ENCODE results near the gene KLHL29. TPM values are rescaled to one million over a fixed set of nuclear protein-coding genes. Genes with fewer than 3 reads are reported as not detected.

Gene KLHL29
- total RNA-seq, 1 donor from 2014 or later = 8.3 TPM

DNA sequence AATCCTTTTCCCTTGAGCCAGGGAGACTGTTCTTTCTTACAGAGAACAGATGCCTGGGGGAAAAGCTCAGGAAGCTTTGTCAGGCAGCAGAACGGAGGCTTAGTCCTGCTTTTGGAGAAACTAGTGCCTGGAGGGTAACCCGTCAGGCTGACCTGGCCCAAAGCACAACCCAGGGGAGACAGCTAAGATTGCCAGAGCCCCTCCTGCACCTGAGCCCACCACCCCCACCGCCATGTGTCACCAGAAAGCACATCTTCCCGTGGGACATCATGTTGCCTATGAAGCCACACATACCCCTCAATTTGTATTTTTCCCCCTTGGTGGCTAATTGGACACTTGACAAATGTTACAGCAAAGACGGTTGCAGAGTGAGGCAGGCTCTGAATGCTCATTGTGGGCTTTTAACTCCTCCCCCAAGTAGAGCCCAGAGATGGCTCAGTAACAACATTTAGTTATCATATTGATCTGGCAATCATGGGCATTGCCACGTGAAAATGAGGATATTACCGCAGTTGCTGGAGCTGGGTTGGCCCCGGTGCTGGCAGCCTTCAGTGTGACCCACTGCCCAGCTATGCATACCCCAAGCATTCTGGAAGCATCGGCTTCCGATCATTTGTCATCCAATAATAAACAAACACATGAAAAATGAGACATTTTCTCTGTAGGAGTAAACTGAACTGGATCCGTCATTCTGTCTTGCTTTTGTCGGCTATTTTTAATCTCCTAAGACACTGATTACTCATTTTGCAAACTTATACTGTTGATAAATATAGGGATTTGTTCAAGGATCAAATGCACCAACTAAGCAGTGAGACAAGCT, 312.5 kb downstream of the KLHL29 start:
- no peak for DNase-seq (ENCODE audit: extremely low read depth, low read depth, low spot score)

DNA sequence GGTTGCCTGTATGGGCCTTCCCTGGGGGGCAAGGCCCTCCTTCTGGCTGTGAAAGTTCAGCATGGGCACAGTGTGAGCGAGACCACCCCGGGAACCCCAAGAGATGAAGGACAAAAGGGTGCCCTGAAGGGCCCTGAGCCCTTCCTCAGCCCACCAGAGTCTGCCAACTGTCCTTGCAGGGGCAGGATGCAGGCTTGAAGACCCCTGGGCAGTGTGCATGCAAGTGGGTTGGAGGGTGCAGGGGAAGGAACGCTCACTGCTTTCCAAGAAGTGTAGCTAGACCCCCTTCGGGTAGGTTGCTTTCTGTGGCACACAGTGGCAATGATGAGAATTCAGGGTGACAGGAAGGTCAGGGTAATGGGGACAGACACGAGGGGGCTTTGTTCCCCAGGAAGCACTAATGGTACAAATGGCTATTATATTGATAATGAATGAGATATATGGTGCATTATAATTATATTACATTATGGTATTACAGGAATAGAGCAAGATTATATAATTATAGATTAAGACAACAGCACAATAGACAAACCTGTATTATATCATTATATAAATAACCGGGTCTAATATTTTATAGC, 313.2 kb downstream of the KLHL29 start:
- DNase-seq (ENCODE audit: extremely low read depth, low read depth, low spot score) = no peak

DNA sequence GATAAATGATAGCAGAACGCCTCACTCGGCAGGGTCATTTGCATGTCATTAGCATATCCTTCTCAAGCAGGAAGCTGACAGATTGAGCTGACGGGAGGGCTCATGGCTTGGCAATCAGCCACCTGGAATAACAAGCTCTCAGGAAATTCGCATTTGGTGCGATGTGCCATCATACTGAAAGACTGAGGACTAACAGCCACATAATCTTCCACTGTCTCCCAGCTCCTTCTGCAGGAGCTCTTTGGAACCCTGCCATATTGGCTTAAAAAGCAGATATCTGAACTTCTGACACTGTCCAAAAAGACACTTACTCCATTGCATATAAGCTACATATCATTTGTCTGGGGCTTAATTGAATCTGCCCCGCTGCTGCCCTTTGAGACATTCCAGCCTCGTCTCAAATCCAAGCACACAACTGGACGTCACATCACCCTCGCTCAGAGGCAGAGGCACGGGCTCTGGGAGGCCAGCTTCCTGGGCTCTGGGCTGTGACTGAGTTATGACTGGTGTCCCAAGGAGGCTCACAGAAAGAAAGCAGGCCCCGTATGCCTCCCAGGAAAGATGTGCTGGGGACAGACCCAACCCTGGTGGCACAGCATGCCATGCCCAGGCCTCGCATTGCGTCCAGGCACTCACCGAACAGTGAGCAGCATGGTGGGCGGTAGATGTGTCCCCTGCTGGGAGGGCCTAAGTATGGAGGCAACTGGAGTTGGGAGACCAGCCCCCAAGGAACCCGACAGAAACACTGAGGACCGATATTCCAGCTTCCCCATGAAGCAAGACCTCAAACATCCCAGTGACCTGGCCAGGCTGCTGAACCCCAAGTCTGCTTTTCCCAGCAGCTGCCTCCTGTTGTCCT, 314.0 kb downstream of the KLHL29 start:
- DNase-seq (ENCODE audit: extremely low read depth, low read depth, low spot score) = no peak

- no peak for DNase-seq (ENCODE audit: extremely low read depth, low read depth, low spot score)
These were observed 314.6 kb downstream of the KLHL29 start for GRCh38 chr2:23699580-23699925.

DNA sequence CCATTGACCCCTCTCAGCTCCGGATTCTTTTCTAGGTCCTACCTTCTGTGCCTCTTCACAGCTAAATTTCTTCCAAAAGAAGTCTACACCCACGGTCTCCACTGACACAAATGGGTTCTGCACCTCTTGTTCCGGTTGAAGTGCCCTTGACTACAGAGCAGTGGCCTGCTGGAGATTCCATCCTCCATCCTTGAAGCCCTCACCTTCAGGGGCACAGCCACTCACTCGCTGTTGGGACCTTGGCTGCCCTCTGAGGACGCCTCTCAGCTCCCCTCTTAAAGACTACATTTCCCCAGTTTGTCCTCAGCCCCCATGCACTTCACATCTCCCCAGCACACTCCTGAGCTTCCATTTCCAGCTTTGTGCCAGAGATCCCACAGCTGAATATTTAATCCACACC, 315.6 kb downstream of the KLHL29 start:
- DNase-seq (ENCODE audit: extremely low read depth, low read depth, low spot score) = no peak

GRCh38 chr2:23703037-23703582, 318.1 kb downstream of the KLHL29 start:
- DNase-seq (ENCODE audit: extremely low read depth, low read depth, low spot score) = no peak

- no peak for DNase-seq (ENCODE audit: extremely low read depth, low read depth, low spot score)
These were observed 318.8 kb downstream of the KLHL29 start for GRCh38 chr2:23703583-23704385.

- no peak for DNase-seq (ENCODE audit: extremely low read depth, low read depth, low spot score)
These were observed 321.0 kb downstream of the KLHL29 start for GRCh38 chr2:23705771-23706612.

DNA sequence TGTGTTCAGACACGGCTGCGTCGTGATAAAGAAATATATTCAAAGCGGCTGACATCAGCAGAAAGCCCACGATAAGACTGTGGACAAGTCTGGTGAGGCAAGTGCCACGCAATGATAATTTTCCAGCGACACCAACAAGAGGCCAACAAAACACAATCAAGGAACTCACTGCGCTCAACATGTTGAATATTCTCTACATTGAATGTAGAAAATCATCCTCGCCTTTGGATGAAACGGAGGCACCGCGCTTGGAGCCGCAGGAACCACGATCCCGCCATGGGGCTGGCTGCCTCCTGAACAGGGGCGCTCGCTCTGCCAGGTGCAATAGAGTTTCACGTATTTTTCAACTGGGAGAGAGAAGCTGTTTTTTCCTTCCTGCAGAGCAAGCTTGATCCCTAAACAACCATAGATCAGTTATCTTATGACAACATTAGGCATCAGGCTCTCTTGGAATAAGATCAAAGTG, 321.7 kb downstream of the KLHL29 start:
- no peak for DNase-seq (ENCODE audit: extremely low read depth, low read depth, low spot score)

DNA sequence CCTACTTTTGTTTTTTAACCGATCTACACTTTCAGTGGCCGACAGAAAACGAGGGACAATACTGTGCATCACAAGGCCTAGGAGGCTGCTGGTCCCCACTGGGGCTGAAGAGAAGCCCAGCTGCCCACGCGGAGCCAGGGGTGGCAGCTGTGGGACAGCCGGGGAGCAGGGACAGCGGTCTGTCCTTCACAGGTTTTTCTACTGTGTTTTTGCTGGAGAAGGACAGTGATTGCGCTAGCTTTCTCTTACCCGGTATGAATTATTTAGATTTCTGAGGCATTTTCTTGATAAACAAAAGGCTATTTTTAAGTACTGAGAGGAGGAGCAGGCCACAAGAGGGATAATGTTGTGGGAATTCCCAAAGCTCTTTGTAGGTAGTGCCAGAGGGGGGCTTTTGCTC, 322.1 kb downstream of the KLHL29 start:
- DNase-seq (ENCODE audit: extremely low read depth, low read depth, low spot score) = no peak

GRCh38 chr2:23708771-23709170, 323.8 kb downstream of the KLHL29 start:
- DNase-seq (ENCODE audit: extremely low read depth, low read depth, low spot score) = no peak

GRCh38 chr2:23709311-23709710, 324.3 kb downstream of the KLHL29 start:
- DNase-seq (ENCODE audit: extremely low read depth, low read depth, low spot score) = no peak

- DNase-seq (ENCODE audit: extremely low read depth, low read depth, low spot score) = no peak
These were observed 327.2 kb downstream of the KLHL29 start for GRCh38 chr2:23711979-23712755.

DNA sequence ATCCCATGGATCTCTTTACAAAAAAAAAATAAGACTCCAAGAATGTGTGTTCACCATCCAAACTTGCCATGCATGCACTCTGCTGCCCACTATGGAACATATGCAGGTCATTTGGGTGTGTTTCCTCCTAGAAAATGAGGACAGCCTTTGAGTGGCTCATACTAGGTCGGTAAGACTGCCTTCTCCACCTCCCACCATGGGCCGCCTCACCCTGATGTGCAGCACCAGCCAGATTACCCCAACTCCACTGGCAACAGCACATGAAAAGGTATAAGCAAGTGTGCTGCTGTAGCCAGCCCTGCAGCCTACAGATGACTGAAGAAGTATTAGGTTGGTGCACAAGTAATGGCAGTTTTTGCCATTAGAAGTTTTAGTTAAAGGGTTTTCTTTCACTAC, 327.8 kb downstream of the KLHL29 start:
- DNase-seq (ENCODE audit: extremely low read depth, low read depth, low spot score) = no peak

- no peak for DNase-seq (ENCODE audit: extremely low read depth, low read depth, low spot score)
These were observed 328.4 kb downstream of the KLHL29 start for GRCh38 chr2:23713351-23713750.

GRCh38 chr2:23718931-23719700, 334.1 kb downstream of the KLHL29 start:
- DNase-seq (ENCODE audit: extremely low read depth, low read depth, low spot score) = no peak

DNA sequence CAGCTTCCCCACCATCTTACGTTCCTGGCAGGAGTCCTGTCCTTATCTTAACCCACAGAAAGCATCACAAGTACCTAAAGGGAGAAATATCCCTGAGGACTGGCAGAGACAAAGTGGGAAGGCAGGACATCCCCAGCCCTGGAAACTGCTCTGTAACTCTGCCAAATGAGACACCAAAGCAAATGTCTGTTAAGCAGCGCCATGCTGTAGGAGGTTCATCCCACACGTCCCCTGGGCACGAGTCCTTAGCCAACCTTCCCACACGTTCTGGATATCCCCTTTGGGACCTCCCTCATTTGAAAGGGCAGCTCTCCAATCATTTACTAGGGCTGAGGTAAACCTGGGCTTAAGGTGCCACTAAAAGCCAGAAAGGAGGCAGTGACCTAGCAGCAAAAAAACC, 334.7 kb downstream of the KLHL29 start:
- no peak for DNase-seq (ENCODE audit: extremely low read depth, low read depth, low spot score)

Measured in glomerular endothelial cell (primary cell).